Neural cell (in vitro differentiated cells): ENCODE results near the gene INPP5A.

Experiments
- CTCF ChIP-seq: fragments of 450-650 bp; IDR thresholded peaks from 2 replicates; pipeline ENCODE4 v1.5.1; 2014; ENCODE audit warnings: antibody characterized with exemption, mild to moderate bottlenecking, moderate library complexity; ENCODE audit not compliant: poor library complexity, severe bottlenecking
- EZH2 ChIP-seq: fragments of 200-600, 300-800 bp; shearing (Covaris generic), sonication (generic); IDR thresholded peaks from 2 replicates; pipeline ENCODE4 v1.6.1; 2014; ENCODE audit warnings: antibody characterized with exemption, low read length, borderline replicate concordance, mild to moderate bottlenecking; ENCODE audit not compliant: insufficient read depth, poor library complexity, severe bottlenecking
- RAD21 ChIP-seq: fragments of 450-650 bp; conservative IDR thresholded peaks from 2 replicates; pipeline ENCODE4 v1.6.1; 2014; ENCODE audit warnings: antibody characterized with exemption, mild to moderate bottlenecking, moderate library complexity
- SMC3 ChIP-seq: fragments of 450-650 bp; conservative IDR thresholded peaks from 2 replicates; pipeline ENCODE4 v1.6.1; 2014; ENCODE audit warnings: antibody characterized with exemption, mild to moderate bottlenecking, moderate library complexity; ENCODE audit not compliant: poor library complexity

GRCh38 chr10:132574783-132575319 lies 37.3 kb downstream of the INPP5A start:
- TF ChIP-seq RAD21: no peak
- no peak for TF ChIP-seq CTCF
- TF ChIP-seq EZH2: no peak
- no peak for TF ChIP-seq SMC3
